BE2C (cell line): ENCODE data around the gene TNFSF11.

Source experiments
- DNase-seq: peaks from one replicate; pipeline ENCODE4 v3.0.0-alpha.2; 2020
- H3K27me3 ChIP-seq: fragments of 250-450 bp; sonication (Bioruptor Pico); 2 replicates; pipeline ENCODE4 v1.5.1; 2020; ENCODE audit warnings: mild to moderate bottlenecking
- H3K36me3 ChIP-seq: fragments of 250-450 bp; sonication (Bioruptor Pico); 2 replicates; pipeline ENCODE4 v1.5.1; 2020; ENCODE audit warnings: mild to moderate bottlenecking
- H3K4me1 ChIP-seq: fragments of 250-450 bp; sonication (Bioruptor Pico); 2 replicates; pipeline ENCODE4 v1.5.1; 2020
- H3K4me3 ChIP-seq: 2 replicates; pipeline ENCODE4 v1.5.1; 2011; ENCODE audit warnings: low read depth, low read length
- H3K9me3 ChIP-seq: fragments of 250-450 bp; sonication (Bioruptor Pico); 2 replicates; pipeline ENCODE4 v1.5.1; 2020
- CTCF ChIP-seq: IDR thresholded peaks from 2 replicates; pipeline ENCODE4 v1.5.1; 2012; ENCODE audit warnings: mild to moderate bottlenecking, low read depth, low read length

TNFSF11 gene

GRCh38 chr13:42625611-42626010, 51.7 kb downstream of the TNFSF11 start:
- Histone ChIP-seq H3K4me3 (no peak overlapping the region), H3K27me3 (no peaks in the 10 kb centered on the region), H3K4me1 (no peaks in the 10 kb centered on the region), H3K36me3 (no peaks in the 10 kb centered on the region), H3K9me3 (no peaks in the 10 kb centered on the region; the same call in 1 of the 2 replicates)
- TF ChIP-seq CTCF = no peak
- no peak for DNase-seq

- no peaks in the 10 kb centered on the region; the same call in 1 of the 2 replicates for H3K9me3 ChIP-seq
- no peak overlapping the region for H3K4me3 ChIP-seq
- DNase-seq = no peak
- H3K36me3 ChIP-seq = no peaks in the 10 kb centered on the region
- H3K4me1 ChIP-seq = no peaks in the 10 kb centered on the region
- no peak for TF ChIP-seq CTCF
- H3K27me3 ChIP-seq = no peaks in the 10 kb centered on the region
Observed at GRCh38 chr13:42626176-42626860, 52.4 kb downstream of the TNFSF11 start.

- Histone ChIP-seq H3K9me3 (no peaks in the 10 kb centered on the region; the same call in 1 of the 2 replicates), H3K4me1 (peaks cover 4% of the 10 kb centered on the region; the same call in 1 of the 2 replicates), H3K27me3 (no peaks in the 10 kb centered on the region), H3K36me3 (no peaks in the 10 kb centered on the region), H3K4me3 (no peak overlapping the region)
- no peak for TF ChIP-seq CTCF
- DNase-seq = no peak
Observed at GRCh38 chr13:42628666-42629065, 54.7 kb downstream of the TNFSF11 start.

GRCh38 chr13:42631181-42631580, 57.2 kb downstream of the TNFSF11 start:
- Histone ChIP-seq H3K9me3 (no peaks in the 10 kb centered on the region), H3K27me3 (no peaks in the 10 kb centered on the region), H3K36me3 (no peaks in the 10 kb centered on the region), H3K4me3 (no peak overlapping the region), H3K4me1 (peaks cover 4% of the 10 kb centered on the region; the same call in 1 of the 2 replicates)
- no peak for TF ChIP-seq CTCF
- no peak for DNase-seq

- H3K27me3 ChIP-seq = no peaks in the 10 kb centered on the region
- TF ChIP-seq CTCF = no peak
Observed at GRCh38 chr13:42633495-42633894, 59.5 kb downstream of the TNFSF11 start.

GRCh38 chr13:42638101-42638500, 64.1 kb downstream of the TNFSF11 start:
- no peak for DNase-seq
- no peak overlapping the region for H3K4me3 ChIP-seq
- no peaks in the 10 kb centered on the region; the same call in 1 of the 2 replicates for H3K9me3 ChIP-seq
- H3K4me1 ChIP-seq = peaks cover 3% of the 10 kb centered on the region; the same call in 1 of the 2 replicates
- no peaks in the 10 kb centered on the region for H3K36me3 ChIP-seq
- H3K27me3 ChIP-seq = no peaks in the 10 kb centered on the region
- TF ChIP-seq CTCF = no peak

More at GRCh38 chr13:42633495-42633894, 59.5 kb downstream of the TNFSF11 start:
- no peaks in the 10 kb centered on the region for H3K9me3 ChIP-seq
- DNase-seq = no peak
- H3K36me3 ChIP-seq = no peaks in the 10 kb centered on the region
- peaks cover 4% of the 10 kb centered on the region; the same call in 1 of the 2 replicates for H3K4me1 ChIP-seq
- H3K4me3 ChIP-seq = no peak overlapping the region
